ENCODE data around the gene GPR132.

Gene GPR132

DNA sequence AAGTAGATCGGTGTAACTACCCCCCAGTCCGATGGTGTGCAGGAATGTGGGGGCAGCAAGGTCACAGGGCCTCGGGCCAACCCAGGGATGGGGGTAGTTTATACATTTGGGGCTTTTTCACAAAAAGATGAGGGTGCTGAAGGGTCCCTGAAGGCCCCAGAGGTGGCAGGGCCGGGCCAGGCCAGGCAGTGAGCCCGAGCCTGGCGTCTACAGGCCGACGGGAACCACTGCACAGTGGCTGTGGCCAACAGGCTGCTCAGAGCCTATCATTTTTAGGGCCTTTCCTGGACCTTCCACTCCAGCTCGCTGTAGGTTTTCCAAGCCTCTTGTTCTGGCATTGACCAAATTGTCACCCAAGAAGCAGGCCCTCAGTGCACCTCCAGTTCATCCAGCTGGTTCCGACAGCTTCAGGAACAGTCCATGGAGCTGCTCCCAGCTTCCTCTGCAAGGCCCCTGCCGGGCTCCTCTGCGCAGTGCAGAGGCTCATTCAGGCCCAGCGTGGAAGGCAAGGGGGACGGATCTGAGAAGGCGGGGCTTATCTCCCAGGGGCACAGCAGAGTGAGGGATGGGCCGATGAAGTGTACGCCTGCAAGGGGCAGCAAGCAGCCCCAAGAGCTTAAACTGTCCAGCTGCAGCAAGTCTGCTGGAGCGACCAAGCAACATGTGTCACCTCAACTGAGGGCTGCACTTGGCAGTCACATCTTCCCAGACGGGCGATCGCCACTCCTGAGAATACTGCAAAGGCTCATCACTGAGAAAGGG, 58.2 kb downstream of the GPR132 start:
- TF ChIP-seq, protein P1, sequence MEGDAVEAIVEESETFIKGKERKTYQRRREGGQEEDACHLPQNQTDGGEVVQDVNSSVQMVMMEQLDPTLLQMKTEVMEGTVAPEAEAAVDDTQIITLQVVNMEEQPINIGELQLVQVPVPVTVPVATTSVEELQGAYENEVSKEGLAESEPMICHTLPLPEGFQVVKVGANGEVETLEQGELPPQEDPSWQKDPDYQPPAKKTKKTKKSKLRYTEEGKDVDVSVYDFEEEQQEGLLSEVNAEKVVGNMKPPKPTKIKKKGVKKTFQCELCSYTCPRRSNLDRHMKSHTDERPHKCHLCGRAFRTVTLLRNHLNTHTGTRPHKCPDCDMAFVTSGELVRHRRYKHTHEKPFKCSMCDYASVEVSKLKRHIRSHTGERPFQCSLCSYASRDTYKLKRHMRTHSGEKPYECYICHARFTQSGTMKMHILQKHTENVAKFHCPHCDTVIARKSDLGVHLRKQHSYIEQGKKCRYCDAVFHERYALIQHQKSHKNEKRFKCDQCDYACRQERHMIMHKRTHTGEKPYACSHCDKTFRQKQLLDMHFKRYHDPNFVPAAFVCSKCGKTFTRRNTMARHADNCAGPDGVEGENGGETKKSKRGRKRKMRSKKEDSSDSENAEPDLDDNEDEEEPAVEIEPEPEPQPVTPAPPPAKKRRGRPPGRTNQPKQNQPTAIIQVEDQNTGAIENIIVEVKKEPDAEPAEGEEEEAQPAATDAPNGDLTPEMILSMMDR (IDR thresholded peaks at IDR 0.05): no peak
- Histone ChIP-seq H3K4me1 (no peaks in the 10 kb centered on the region), H3K27ac (no peak overlapping the region), H3K9ac (no peak overlapping the region), H2AFZ (no peak overlapping the region), H3K27me3 (ENCODE audit: control insufficient read depth, insufficient read depth, low read length) (no peaks in the 10 kb centered on the region), H3K9me3 (ENCODE audit: control insufficient read depth, low read length) (no peaks in the 10 kb centered on the region), H3K36me3 (ENCODE audit: control insufficient read depth, insufficient read depth, low read length) (no peaks in the 10 kb centered on the region), H3K4me2 (ENCODE audit: low read length) (no peak overlapping the region), H3K4me3 (ENCODE audit: low read depth, low read length) (no peak overlapping the region), H3K79me2 (no peaks in the 10 kb centered on the region)

DNA sequence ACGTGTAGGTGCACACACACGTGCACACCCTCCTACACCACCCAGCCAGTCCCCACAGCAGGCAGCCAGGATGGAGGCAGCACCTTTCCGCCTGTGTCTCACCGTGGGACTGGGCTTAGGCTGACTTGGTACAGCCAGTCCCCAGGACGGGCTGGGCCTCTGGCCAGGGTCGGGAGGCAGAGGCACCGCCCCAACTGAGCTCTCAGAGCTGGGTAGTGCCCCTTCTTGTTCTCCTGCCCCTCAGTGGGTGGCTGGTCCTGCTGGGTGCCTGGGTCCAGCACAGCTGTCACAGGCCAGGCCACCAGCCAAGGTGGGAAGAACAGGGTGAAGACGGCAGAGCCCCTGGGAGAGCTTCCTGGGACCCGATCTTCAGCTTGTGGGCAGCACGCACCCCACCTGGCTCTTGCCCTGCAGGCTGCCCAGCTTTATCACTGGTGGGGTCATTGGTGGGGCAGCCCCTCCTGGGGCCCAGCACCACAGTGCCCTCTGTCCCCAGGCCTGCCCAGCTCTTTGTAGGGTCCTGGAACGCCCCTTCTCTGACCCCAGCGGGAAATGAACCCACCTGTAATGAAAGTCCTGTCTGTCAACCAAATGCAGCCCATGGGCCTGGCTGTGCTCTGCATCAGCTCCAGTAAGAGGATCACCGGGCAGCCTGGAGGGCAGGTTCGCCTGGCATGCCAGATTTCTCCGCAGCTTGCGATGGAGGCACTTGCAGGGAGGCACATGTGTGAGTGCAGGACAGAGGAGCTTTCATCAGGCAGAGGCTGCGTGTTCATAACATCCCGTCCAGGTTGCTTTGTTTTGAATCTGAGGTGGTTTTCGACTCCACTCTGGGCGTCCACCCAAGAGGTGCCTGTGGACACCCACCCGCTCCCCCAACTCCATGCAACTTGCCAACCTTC, 59.0 kb downstream of the GPR132 start:
- Histone ChIP-seq H3K4me1 (no peaks in the 10 kb centered on the region), H3K36me3 (ENCODE audit: control insufficient read depth, insufficient read depth, low read length) (no peaks in the 10 kb centered on the region), H3K9me3 (ENCODE audit: control insufficient read depth, low read length) (no peaks in the 10 kb centered on the region), H3K9ac (no peak overlapping the region), H3K27me3 (ENCODE audit: control insufficient read depth, insufficient read depth, low read length) (no peaks in the 10 kb centered on the region), H3K4me3 (ENCODE audit: low read depth, low read length) (no peak overlapping the region), H3K4me2 (ENCODE audit: low read length) (no peak overlapping the region), H3K79me2 (no peaks in the 10 kb centered on the region), H3K27ac (no peak overlapping the region), H2AFZ (no peak overlapping the region)
- TF ChIP-seq, protein P1 (IDR thresholded peaks at IDR 0.05): no peak

DNA sequence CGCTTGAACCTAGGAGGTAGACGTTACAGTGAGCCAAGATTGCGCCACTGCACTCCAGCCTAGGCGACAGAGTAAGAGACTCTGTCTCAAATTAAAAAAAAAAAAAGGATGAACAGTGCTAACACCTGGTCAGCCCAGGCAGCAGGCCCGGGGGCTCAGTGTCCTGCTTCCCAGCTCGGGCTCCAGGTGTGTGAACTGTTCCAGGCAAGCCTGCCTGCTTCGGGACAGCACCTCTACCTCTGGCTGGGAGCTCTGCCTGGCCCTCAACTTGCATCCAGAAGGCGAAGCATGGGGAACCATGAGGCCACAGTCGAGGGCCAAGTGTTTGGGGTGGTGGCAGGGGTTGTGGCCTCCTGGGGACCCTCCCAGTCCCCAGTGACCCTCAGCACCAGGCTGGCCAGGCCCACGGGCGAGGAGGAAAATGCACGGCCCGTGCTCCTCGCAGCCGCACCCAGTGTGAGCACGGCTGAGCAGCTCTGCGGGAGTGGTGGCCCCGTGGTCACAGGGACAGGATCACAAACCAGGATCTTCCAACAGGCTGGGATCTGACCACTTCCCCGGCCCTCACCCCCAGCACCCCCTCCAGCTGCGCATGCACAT, 59.8 kb downstream of the GPR132 start:
- Histone ChIP-seq H3K27ac (no peak overlapping the region), H3K27me3 (ENCODE audit: control insufficient read depth, insufficient read depth, low read length) (no peaks in the 10 kb centered on the region), H3K4me1 (no peaks in the 10 kb centered on the region), H3K36me3 (ENCODE audit: control insufficient read depth, insufficient read depth, low read length) (no peaks in the 10 kb centered on the region), H3K9ac (no peak overlapping the region), H3K4me2 (ENCODE audit: low read length) (no peak overlapping the region), H3K79me2 (no peaks in the 10 kb centered on the region), H3K9me3 (ENCODE audit: control insufficient read depth, low read length) (no peaks in the 10 kb centered on the region), H3K4me3 (ENCODE audit: low read depth, low read length) (no peak overlapping the region), H2AFZ (no peak overlapping the region)
- TF ChIP-seq, protein P1 (IDR thresholded peaks at IDR 0.05): no peak
